HepG2 (cell line): ENCODE results near the gene USP30. TPM values are rescaled to one million over a fixed set of nuclear protein-coding genes. Genes with fewer than 3 reads are reported as not detected.
"Not testable (repeated sequence)": the region's sequence is repeated elsewhere in the genome, so short reads cannot be mapped to it uniquely, and the experiment has no call there.

ENCODE experiments used
- ATAC-seq: fragments of 200-7000 bp; cut with Tn5 transposase; 3 replicates; pipeline ENCODE4 v1.9.1; 2020; ENCODE audit warnings: mild to moderate bottlenecking, moderate library complexity
- BruUV-seq: library from RNA; stranded (reverse); fragments of 400-500 nt; replicated peaks from 2 replicates; lab custom pipeline; 2021; lab: Mats Ljungman, UMichigan
- CTCF ChIA-PET: fragments of 300-600 bp; formaldehyde crosslinking; extraction: SDS; loops from one replicate; lab custom pipeline; 2021; ENCODE audit warnings: low total read pairs, inconsistent platforms, low intra/inter-chr PET ratio; lab: Yijun Ruan, JAX
- POLR2A ChIA-PET: fragments of 350-600 bp; sonication (Branson Sonifier 250); formaldehyde crosslinking; loops from one replicate; lab custom pipeline; 2020; ENCODE audit warnings: antibody characterized with exemption, inconsistent platforms; lab: Yijun Ruan, JAX
- DNase-seq: peaks from one replicate; pipeline ENCODE4 v3.0.0-alpha.2; 2015; ENCODE audit warnings: low spot score
- FAIRE-seq: peaks from 3 replicates; lab custom pipeline; 2011; peaks lifted over from hg19 to GRCh38; lab: Jason Lieb, UNC
- H2AFZ ChIP-seq: one replicate; pipeline ENCODE4 v1.6.1; 2011; ENCODE audit warnings: low read length, inconsistent platforms
- H3K27ac ChIP-seq: fragments of 300-600 bp; 3 replicates; pipeline ENCODE4 v1.8.0; 2011; ENCODE audit warnings: mixed run types, mild to moderate bottlenecking, mixed read lengths, low read length, inconsistent platforms; ENCODE audit not compliant: insufficient read depth; ENCODE audit errors: extremely low read length
- H3K27me3 ChIP-seq, 2 experiments: fragments of 200-600 bp in 1 of 2; 2 replicates in 1 of 2; 3 replicates in 1 of 2; pipeline versions ENCODE4 v1.6.0 to v1.8.0; 2011; ENCODE audit warnings: low read length in 2 of 2, mild to moderate bottlenecking in 2 of 2, moderate library complexity in 2 of 2, inconsistent platforms in 1 of 2; ENCODE audit not compliant: insufficient read depth in 2 of 2, control insufficient read depth in 1 of 2
- H3K36me3 ChIP-seq, 2 experiments: fragments of 200-600 bp in 1 of 2; replicated peaks in 1 of 2; 2 replicates in 1 of 2; 3 replicates in 1 of 2; pipeline versions ENCODE4 v1.5.1 to v1.8.0; 2011; ENCODE audit warnings: low read length in 2 of 2, inconsistent platforms in 1 of 2; ENCODE audit not compliant: insufficient read depth in 2 of 2, control insufficient read depth in 1 of 2
- H3K4me1 ChIP-seq: 2 replicates; pipeline ENCODE4 v1.5.1; 2012; ENCODE audit warnings: low read length, inconsistent platforms; ENCODE audit not compliant: insufficient read depth
- H3K4me2 ChIP-seq: 2 replicates; pipeline ENCODE4 v1.6.0; 2011; ENCODE audit warnings: low read depth, low read length, inconsistent platforms
- H3K4me3 ChIP-seq, 3 experiments: fragments of 200-600 bp in 1 of 3; sonication (generic), shearing (Covaris generic) in 1 of 3; replicated peaks in 1 of 3; 2 replicates each; pipeline ENCODE4 v1.5.1; 2011 to 2016; ENCODE audit warnings: low read length in 3 of 3, inconsistent platforms in 2 of 3, low read depth in 2 of 3, mild to moderate bottlenecking in 2 of 3, control low read depth in 1 of 3, mixed read lengths in 1 of 3; ENCODE audit not compliant: insufficient read depth in 1 of 3
- H3K79me2 ChIP-seq: one replicate; pipeline ENCODE4 v1.6.1; 2011; ENCODE audit warnings: low read length, inconsistent platforms; ENCODE audit not compliant: insufficient read depth
- H3K9ac ChIP-seq: 2 replicates; pipeline ENCODE4 v1.6.0; 2011; ENCODE audit warnings: mild to moderate bottlenecking, low read depth, low read length, inconsistent platforms; ENCODE audit not compliant: insufficient read depth
- H3K9me3 ChIP-seq: 2 replicates; pipeline ENCODE4 v1.5.1; 2012; ENCODE audit warnings: mild to moderate bottlenecking, low read length
- H4K20me1 ChIP-seq: 2 replicates; pipeline ENCODE4 v1.6.0; 2011; ENCODE audit warnings: inconsistent platforms, mild to moderate bottlenecking, low read length, moderate library complexity; ENCODE audit not compliant: insufficient read depth
- TEAD3 ChIP-seq: optimal IDR thresholded peaks from 2 replicates; pipeline ENCODE3; 2016; ENCODE audit warnings: borderline replicate concordance
- WGBS: methylation state at CpG from one replicate; pipeline ENCODE4 v1.1.6; 2017; ENCODE audit warnings: low lambda C conversion rate; 5-methylcytosine and 5-hydroxymethylcytosine counted together
- in situ Hi-C: cut with HindIII; loops from 2 replicates; pipeline ENCODE4 v1.10.0; 2017; ENCODE audit warnings: low pct_unique_long_range_greater_than_20kb; ENCODE audit not compliant: extremely low pct_ligation_motif_present
- intact Hi-C: fragments of 100-400 bp; cut with micrococcal nuclease; formaldehyde crosslinking; loops from one replicate; pipeline ENCODE4 v1.10.0; 2022; ENCODE audit not compliant: unreplicated experiment
- polyA plus RNA-seq, 8 experiments: library from polyadenylated mRNA; depleted of rRNA in 3 of 8; stranded (reverse) in 7 of 8; unstranded in 1 of 8; fragments of >200 nt; fragmentation: Illumina TruSeq in 4 of 8; extraction: Trizol in 4 of 8; gene quantifications; 2 replicates each; pipeline versions ENCODE4 v1.2.1 to v1.2.3, GENCODE V29; 2011 to 2016; ENCODE audit warnings: low read depth in 4 of 8, missing spikeins in 1 of 8, mixed read lengths in 1 of 8; ENCODE audit not compliant: insufficient read depth in 1 of 8
- total RNA-seq, 5 experiments: library from RNA; depleted of rRNA; stranded (reverse); fragments of >200 nt; fragmentation: Illumina TruSeq; extraction: Trizol; gene quantifications; 2 replicates each; pipeline ENCODE4 v1.2.3, GENCODE V29; 2016; ENCODE audit warnings: low read depth in 1 of 5

The USP30 gene
- total and polyA plus RNA-seq, 2 of the 13 experiments (the other 11 are each of a cell fraction or from before 2014, with no cell fraction given), result 11.2 to 20.8 TPM

DNA sequence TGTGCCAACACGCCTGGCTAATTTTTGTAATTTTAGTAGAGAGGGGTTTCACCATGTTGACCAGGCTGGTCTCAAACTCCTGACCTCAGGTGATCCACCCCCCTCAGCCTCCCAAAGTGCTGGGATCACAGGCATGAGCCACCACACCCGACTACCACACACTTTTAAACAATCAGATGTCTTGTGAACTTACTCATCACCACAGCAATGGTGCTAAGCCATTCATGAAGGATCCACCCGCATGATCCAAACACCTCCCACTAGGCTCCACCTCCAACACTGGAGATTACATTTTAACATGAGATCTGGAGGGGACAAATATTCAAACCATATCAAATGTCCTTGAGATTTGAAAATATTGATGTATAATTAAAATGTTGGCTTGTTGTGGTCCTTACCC lies 23.8 kb upstream of the USP30 start:
- H3K9me3 ChIP-seq, H2AFZ ChIP-seq, in situ Hi-C loops, ATAC-seq, H3K9ac ChIP-seq, H3K4me1 ChIP-seq, BruUV-seq, DNase-seq, H3K27ac ChIP-seq, H3K79me2 ChIP-seq, intact Hi-C loops, POLR2A ChIA-PET, CTCF ChIA-PET, H3K4me2 ChIP-seq, H4K20me1 ChIP-seq, FAIRE-seq, H3K36me3 ChIP-seq, H3K27me3 ChIP-seq, H3K4me3 ChIP-seq: not testable (repeated sequence)
- 0% methylated on average over 2 of the region's 3 CpGs for WGBS

DNA sequence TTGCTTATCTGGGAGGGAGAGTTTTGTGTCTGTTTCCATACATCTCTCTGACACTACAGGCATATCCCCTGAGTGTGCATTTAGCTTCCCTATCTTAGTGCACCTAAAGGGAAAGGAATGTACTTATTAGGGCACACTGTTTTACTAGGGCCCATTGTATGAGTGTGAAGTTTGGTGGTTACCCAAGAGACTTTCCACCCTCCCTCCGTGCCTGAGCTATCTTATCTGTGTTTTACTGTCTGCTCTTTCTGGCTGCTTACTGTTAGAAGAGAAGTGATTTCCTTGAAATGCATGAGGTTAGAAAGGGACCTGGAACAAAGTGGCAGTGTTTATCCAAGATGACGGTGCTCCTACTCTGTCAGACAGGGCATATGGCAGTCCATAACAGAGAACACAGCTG lies 23.0 kb upstream of the USP30 start:
- Histone ChIP-seq H3K4me3 (no peak overlapping the region), H3K27me3 (no peaks in the 10 kb centered on the region), H3K9ac (no peak overlapping the region), H3K4me2 (no peak overlapping the region), H2AFZ (no peak overlapping the region), H3K36me3 (no peaks in the 10 kb centered on the region), H4K20me1 (no peaks in the 10 kb centered on the region), H3K9me3 (no peaks in the 10 kb centered on the region), H3K79me2 (no peaks in the 10 kb centered on the region), H3K27ac (no peak overlapping the region), H3K4me1 (no peaks in the 10 kb centered on the region)
- no peak for TF ChIP-seq TEAD3 (CRISPR knock-in tag)
- in situ Hi-C loops, result no loop called here
- DNase-seq (no peak), FAIRE-seq (no peak), ATAC-seq (no peak)
- CTCF ChIA-PET, result no interaction called here
- POLR2A ChIA-PET, result no interaction called here
- intact Hi-C loops, result no loop called here
- no TSS peak for BruUV-seq
- 0% methylated on average over 2 of the region's 2 CpGs for WGBS
